ENCODE data around the gene FBXL20. TPM values are rescaled to one million over a fixed set of nuclear protein-coding genes. Genes with fewer than 3 reads are reported as not detected.

The FBXL20 gene
- total and polyA plus RNA-seq, 4 donors, result 2.9 to 29.8 (median 13.1) TPM

GRCh38 chr17:39225308-39225958, 176.0 kb downstream of the FBXL20 start, which contains the start of gene STAC2:
Gene STAC2, minus strand, starts transcription at chr17:39225945. Its CDS starts 443 bp downstream, at chr17:39225502.
- intact Hi-C loops (cut with DNase I), result no loop called here
- no peaks in the 10 kb centered on the region for H3K27me3 ChIP-seq (ENCODE audit: control insufficient read depth in 1 of 2, insufficient read depth in 2 of 2, low read length in 1 of 2)
- WGBS, 2 donors, result 1% methylated on average over 49 to 71 of the region's 71 CpGs
- no peaks in the 10 kb centered on the region for H3K4me1 ChIP-seq (ENCODE audit: control insufficient read depth in 1 of 2, insufficient read depth in 2 of 2, low read length in 2 of 2)
- H3K27ac ChIP-seq (ENCODE audit: low read depth in 1 of 2, low read length in 2 of 2), result peak within 1 kb of the TSS in 1 of 2 donors; percentile 23
- no peaks in the 10 kb centered on the region for H3K36me3 ChIP-seq (ENCODE audit: control insufficient read depth in 1 of 2, insufficient read depth in 2 of 2, low read length in 1 of 2)
- DNase-seq (peak in 1 of 2 donors; percentile 82), ATAC-seq (ENCODE audit: low FRiP score) (peak; percentile 2)
- peak within 1 kb of the TSS; percentile 31 to 46 for H3K4me3 ChIP-seq (ENCODE audit: low read length in 2 of 2)
- H3K9me3 ChIP-seq (ENCODE audit: control insufficient read depth, low read length), result no peaks in the 10 kb centered on the region

GRCh38 chr17:39224778-39225307, 176.6 kb downstream of the FBXL20 start:
- no peaks in the 10 kb centered on the region for H3K9me3 ChIP-seq (ENCODE audit: control insufficient read depth, low read length)
- H3K27ac ChIP-seq (ENCODE audit: low read depth in 1 of 2, low read length in 2 of 2), result peak overlapping the region in 1 of 2 donors; percentile 23
- WGBS, 2 donors, result 25 to 28% methylated on average over 61 to 68 of the region's 68 CpGs
- peak overlapping the region; percentile 31 to 46 for H3K4me3 ChIP-seq (ENCODE audit: low read length in 2 of 2)
- intact Hi-C loops (cut with DNase I), result no loop called here
- no peak for DNase-seq
- no peaks in the 10 kb centered on the region for H3K36me3 ChIP-seq (ENCODE audit: control insufficient read depth in 1 of 2, insufficient read depth in 2 of 2, low read length in 1 of 2)
- no peaks in the 10 kb centered on the region for H3K27me3 ChIP-seq (ENCODE audit: control insufficient read depth in 1 of 2, insufficient read depth in 2 of 2, low read length in 1 of 2)
- H3K4me1 ChIP-seq (ENCODE audit: control insufficient read depth in 1 of 2, insufficient read depth in 2 of 2, low read length in 2 of 2), result peaks cover 0 to 2% of the 10 kb centered on the region in 2 donors
- no peak for ATAC-seq (ENCODE audit: low FRiP score)

- 89 to 92% methylated on average over 28 to 33 of the region's 33 CpGs for WGBS, 2 donors
- ATAC-seq (ENCODE audit: low FRiP score) (no peak), DNase-seq (no peak)
- Histone ChIP-seq H3K36me3 (ENCODE audit: control insufficient read depth in 1 of 2, insufficient read depth in 2 of 2, low read length in 1 of 2) (no peaks in the 10 kb centered on the region), H3K27me3 (ENCODE audit: control insufficient read depth in 1 of 2, insufficient read depth in 2 of 2, low read length in 1 of 2) (no peaks in the 10 kb centered on the region), H3K9me3 (ENCODE audit: control insufficient read depth, low read length) (no peaks in the 10 kb centered on the region), H3K4me1 (ENCODE audit: control insufficient read depth in 1 of 2, insufficient read depth in 2 of 2, low read length in 2 of 2) (peaks cover 0 to 2% of the 10 kb centered on the region in 2 donors), H3K4me3 (ENCODE audit: low read length in 2 of 2) (no peak overlapping the region), H3K27ac (ENCODE audit: low read depth in 1 of 2, low read length in 2 of 2) (no peak overlapping the region)
- intact Hi-C loops (cut with DNase I), result no loop called here
Observed at GRCh38 chr17:39223907-39224777, 177.3 kb downstream of the FBXL20 start.

GRCh38 chr17:39222866-39223834, 178.3 kb downstream of the FBXL20 start:
- no peaks in the 10 kb centered on the region for H3K36me3 ChIP-seq (ENCODE audit: control insufficient read depth in 1 of 2, insufficient read depth in 2 of 2, low read length in 1 of 2)
- DNase-seq (peak; percentile 79 to 89), ATAC-seq (ENCODE audit: low FRiP score) (peak; percentile 24)
- no peaks in the 10 kb centered on the region for H3K9me3 ChIP-seq (ENCODE audit: control insufficient read depth, low read length)
- intact Hi-C loops (cut with DNase I), result no loop called here
- 50 to 58% methylated on average over 9 of the region's 9 CpGs for WGBS, 2 donors
- H3K27ac ChIP-seq (ENCODE audit: low read depth in 1 of 2, low read length in 2 of 2), result peak overlapping the region; percentile 23 to 62
- H3K27me3 ChIP-seq (ENCODE audit: control insufficient read depth in 1 of 2, insufficient read depth in 2 of 2, low read length in 1 of 2), result no peaks in the 10 kb centered on the region
- H3K4me3 ChIP-seq (ENCODE audit: low read length in 2 of 2), result no peak overlapping the region
- peaks cover 0 to 2% of the 10 kb centered on the region in 2 donors for H3K4me1 ChIP-seq (ENCODE audit: control insufficient read depth in 1 of 2, insufficient read depth in 2 of 2, low read length in 2 of 2)

GRCh38 chr17:39222151-39222550, 179.3 kb downstream of the FBXL20 start:
- intact Hi-C loops (cut with DNase I), result no loop called here
- H3K4me3 ChIP-seq (ENCODE audit: low read length in 2 of 2), result no peak overlapping the region
- 38 to 41% methylated on average over 7 of the region's 7 CpGs for WGBS, 2 donors
- H3K9me3 ChIP-seq (ENCODE audit: control insufficient read depth, low read length), result no peaks in the 10 kb centered on the region
- H3K27me3 ChIP-seq (ENCODE audit: control insufficient read depth in 1 of 2, insufficient read depth in 2 of 2, low read length in 1 of 2), result no peaks in the 10 kb centered on the region
- ATAC-seq (ENCODE audit: low FRiP score) (no peak), DNase-seq (no peak)
- H3K4me1 ChIP-seq (ENCODE audit: control insufficient read depth in 1 of 2, insufficient read depth in 2 of 2, low read length in 2 of 2), result peaks cover 0 to 2% of the 10 kb centered on the region in 2 donors
- H3K36me3 ChIP-seq (ENCODE audit: control insufficient read depth in 1 of 2, insufficient read depth in 2 of 2, low read length in 1 of 2), result no peaks in the 10 kb centered on the region
- H3K27ac ChIP-seq (ENCODE audit: low read depth in 1 of 2, low read length in 2 of 2), result peak overlapping the region; percentile 23 to 62

GRCh38 chr17:39221572-39221971, 179.9 kb downstream of the FBXL20 start:
- H3K36me3 ChIP-seq (ENCODE audit: control insufficient read depth in 1 of 2, insufficient read depth in 2 of 2, low read length in 1 of 2), result no peaks in the 10 kb centered on the region
- H3K4me3 ChIP-seq (ENCODE audit: low read length in 2 of 2), result no peak overlapping the region
- ATAC-seq (ENCODE audit: low FRiP score), result no peak
- no peaks in the 10 kb centered on the region for H3K9me3 ChIP-seq (ENCODE audit: control insufficient read depth, low read length)
- H3K27ac ChIP-seq (ENCODE audit: low read depth in 1 of 2, low read length in 2 of 2), result peak overlapping the region in 1 of 2 donors; percentile 62
- DNase-seq, result no peak
- H3K4me1 ChIP-seq (ENCODE audit: control insufficient read depth in 1 of 2, insufficient read depth in 2 of 2, low read length in 2 of 2), result peaks cover 0 to 2% of the 10 kb centered on the region in 2 donors
- H3K27me3 ChIP-seq (ENCODE audit: control insufficient read depth in 1 of 2, insufficient read depth in 2 of 2, low read length in 1 of 2), result no peaks in the 10 kb centered on the region
- WGBS, 2 donors, result 97% methylated on average over 6 of the region's 6 CpGs
- intact Hi-C loops (cut with DNase I), result no loop called here

GRCh38 chr17:39219647-39220154, 181.7 kb downstream of the FBXL20 start:
- no peaks in the 10 kb centered on the region for H3K27me3 ChIP-seq (ENCODE audit: control insufficient read depth in 1 of 2, insufficient read depth in 2 of 2, low read length in 1 of 2)
- H3K4me3 ChIP-seq (ENCODE audit: low read length in 2 of 2), result no peak overlapping the region
- 1 to 6% methylated on average over 8 of the region's 8 CpGs for WGBS, 2 donors
- H3K9me3 ChIP-seq (ENCODE audit: control insufficient read depth, low read length), result no peaks in the 10 kb centered on the region
- peaks cover 0 to 2% of the 10 kb centered on the region in 2 donors for H3K4me1 ChIP-seq (ENCODE audit: control insufficient read depth in 1 of 2, insufficient read depth in 2 of 2, low read length in 2 of 2)
- H3K36me3 ChIP-seq (ENCODE audit: control insufficient read depth in 1 of 2, insufficient read depth in 2 of 2, low read length in 1 of 2), result no peaks in the 10 kb centered on the region
- H3K27ac ChIP-seq (ENCODE audit: low read depth in 1 of 2, low read length in 2 of 2), result peak overlapping the region in 1 of 2 donors; percentile 72
- ATAC-seq (ENCODE audit: low FRiP score) (peak; percentile 82), DNase-seq (peak; percentile 82 to 89)
- intact Hi-C loops (cut with DNase I), result no loop called here

GRCh38 chr17:39218906-39219305, 182.5 kb downstream of the FBXL20 start:
- ATAC-seq (ENCODE audit: low FRiP score) (no peak), DNase-seq (no peak)
- intact Hi-C loops (cut with DNase I), result no loop called here
- Histone ChIP-seq H3K4me1 (ENCODE audit: control insufficient read depth in 1 of 2, insufficient read depth in 2 of 2, low read length in 2 of 2) (peaks cover 0 to 2% of the 10 kb centered on the region in 2 donors), H3K9me3 (ENCODE audit: control insufficient read depth, low read length) (no peaks in the 10 kb centered on the region), H3K4me3 (ENCODE audit: low read length in 2 of 2) (no peak overlapping the region), H3K36me3 (ENCODE audit: control insufficient read depth in 1 of 2, insufficient read depth in 2 of 2, low read length in 1 of 2) (no peaks in the 10 kb centered on the region), H3K27me3 (ENCODE audit: control insufficient read depth in 1 of 2, insufficient read depth in 2 of 2, low read length in 1 of 2) (no peaks in the 10 kb centered on the region), H3K27ac (ENCODE audit: low read depth in 1 of 2, low read length in 2 of 2) (peak overlapping the region in 1 of 2 donors; percentile 60)
- WGBS, 2 donors, result 61 to 65% methylated on average over 8 of the region's 8 CpGs

All from aorta (tissue), 5 donors.